Gastrocnemius medialis (tissue), 4 donors: ENCODE measurements around the gene SVOP. TPM values are rescaled to one million over a fixed set of nuclear protein-coding genes. Genes with fewer than 3 reads are reported as not detected.

ENCODE experiments used
- ATAC-seq, 2 donors: fragments of 150-250 bp; one replicate each; pipeline ENCODE4 v1.9.1; 2016
- DNase-seq, 2 donors: peaks; one replicate each; pipeline ENCODE4 v3.0.0-alpha.2; 2019
- H3K27ac ChIP-seq, 4 donors: fragments of 200-600 bp; sonication (generic); 1 replicate in 1 of 4; 2 replicates in 3 of 4; pipeline ENCODE4 v1.5.1; 2016 to 2018; ENCODE audit warnings: mild to moderate bottlenecking in 2 of 4, moderate library complexity in 1 of 4
- H3K27me3 ChIP-seq, 3 donors: fragments of 200-600 bp; sonication (generic) in 2 of 3; 1 replicate in 1 of 3; 2 replicates in 2 of 3; pipeline versions ENCODE4 v1.5.1 to v1.6.0; 2016 to 2019; ENCODE audit warnings: mild to moderate bottlenecking in 1 of 3, moderate library complexity in 1 of 3
- H3K36me3 ChIP-seq, 2 donors: fragments of 200-600 bp; sonication (generic) in 1 of 2; one replicate each; pipeline ENCODE4 v1.5.1; 2017 to 2018
- H3K4me1 ChIP-seq, 2 donors: fragments of 200-600 bp; sonication (generic) in 1 of 2; one replicate each; pipeline ENCODE4 v1.5.1; 2016 to 2017; ENCODE audit warnings: mild to moderate bottlenecking in 2 of 2
- H3K4me3 ChIP-seq, 4 donors: fragments of 200-600 bp; sonication (generic) in 3 of 4; 1 replicate in 1 of 4; 2 replicates in 3 of 4; pipeline ENCODE4 v1.5.1; 2016 to 2019; ENCODE audit warnings: mild to moderate bottlenecking in 2 of 4
- H3K9me3 ChIP-seq, 3 donors: fragments of 200-600 bp; sonication (generic) in 2 of 3; 1 replicate in 1 of 3; 2 replicates in 2 of 3; pipeline ENCODE4 v1.5.1; 2016 to 2019
- CTCF ChIP-seq, 5 experiments: fragments of 450-650 bp in 3 of 5; fragments of 200-600 bp in 2 of 5; sonication (generic) in 2 of 5; IDR thresholded peaks in 4 of 5; conservative IDR thresholded peaks in 1 of 5; 1 replicate in 4 of 5; 2 replicates in 1 of 5; pipeline ENCODE4 v1.5.1; 2016 to 2019; ENCODE audit warnings: antibody characterized with exemption in 5 of 5, mild to moderate bottlenecking in 3 of 5, moderate library complexity in 3 of 5
- POLR2A ChIP-seq, 2 donors: fragments of 450-650 bp; IDR thresholded peaks; one replicate each; pipeline ENCODE4 v1.6.1; 2017; ENCODE audit warnings: antibody characterized with exemption in 2 of 2, mild to moderate bottlenecking in 2 of 2, moderate library complexity in 2 of 2
- in situ Hi-C, 4 donors: fragments of 200-750 bp; cut with MboI; loops; one replicate each; pipeline versions ENCODE4 v1.15.0 to v1.8.0; 2017; ENCODE audit warnings: low sequenced_read_pairs in 4 of 4
- intact Hi-C: fragments of 100-400 bp; cut with DNase I; formaldehyde crosslinking; loops from one replicate; pipeline ENCODE4 v1.15.1; 2023; ENCODE audit warnings: low total_unique reads
- total RNA-seq, 4 donors: library from RNA; depleted of rRNA; stranded (reverse); fragments of >200 nt; gene quantifications; one replicate each; pipeline versions ENCODE4 v1.1.0 to v1.2.3, GENCODE V29; 2016

The SVOP gene
- total RNA-seq, 4 donors from 2014 or later = 0.03 TPM; not detected in 3

DNA sequence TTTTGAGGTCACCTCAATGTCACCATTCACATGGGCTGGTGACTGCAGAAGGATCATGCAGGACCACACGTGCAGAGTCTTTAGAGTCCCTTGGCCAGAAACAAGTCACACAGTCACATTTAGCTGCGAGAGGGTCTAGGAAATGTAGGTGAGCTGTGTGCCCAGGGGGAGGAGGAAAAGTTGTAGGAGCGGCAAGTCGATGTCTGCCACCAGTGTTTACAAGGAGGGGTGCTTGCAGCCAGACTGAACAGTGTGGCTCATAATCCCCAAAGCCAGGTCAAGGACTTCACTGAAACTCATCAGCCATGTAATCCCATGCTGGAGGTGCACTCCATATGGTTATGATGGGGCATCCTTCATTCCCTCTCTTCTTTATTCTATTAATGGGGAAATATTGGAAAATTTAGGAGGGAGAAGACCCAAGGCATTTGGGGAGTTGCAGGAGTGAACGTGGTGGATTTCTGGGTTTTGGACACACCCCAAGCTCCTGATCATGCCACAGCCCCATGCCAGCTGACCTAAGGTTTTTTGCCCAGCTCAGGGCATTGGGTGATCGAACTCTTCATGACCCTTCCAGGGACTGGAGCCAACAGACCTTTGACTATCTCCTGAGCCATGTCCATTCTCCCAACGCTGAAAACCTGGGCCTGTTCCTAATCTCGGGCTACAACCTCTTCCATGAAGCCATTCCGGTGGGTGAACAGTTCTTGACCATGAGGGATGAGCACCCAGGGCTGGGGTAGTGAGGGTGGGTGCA, 133.8 kb downstream of the SVOP start:
- in situ Hi-C loops = no loop called here
- intact Hi-C loops = no loop called here
- ATAC-seq (no peak), DNase-seq (no peak)
- Histone ChIP-seq H3K9me3 (no peaks in the 10 kb centered on the region), H3K27me3 (no peaks in the 10 kb centered on the region), H3K27ac (no peak overlapping the region), H3K4me3 (no peak overlapping the region), H3K4me1 (no peaks in the 10 kb centered on the region), H3K36me3 (no peaks in the 10 kb centered on the region)
- TF ChIP-seq POLR2A (IDR thresholded peaks at IDR 0.05) (no peak), CTCF (IDR thresholded peaks at IDR 0.05 in 4 of 5, conservative IDR thresholded peaks at IDR 0.05 in 1 of 5) (no peak)

DNA sequence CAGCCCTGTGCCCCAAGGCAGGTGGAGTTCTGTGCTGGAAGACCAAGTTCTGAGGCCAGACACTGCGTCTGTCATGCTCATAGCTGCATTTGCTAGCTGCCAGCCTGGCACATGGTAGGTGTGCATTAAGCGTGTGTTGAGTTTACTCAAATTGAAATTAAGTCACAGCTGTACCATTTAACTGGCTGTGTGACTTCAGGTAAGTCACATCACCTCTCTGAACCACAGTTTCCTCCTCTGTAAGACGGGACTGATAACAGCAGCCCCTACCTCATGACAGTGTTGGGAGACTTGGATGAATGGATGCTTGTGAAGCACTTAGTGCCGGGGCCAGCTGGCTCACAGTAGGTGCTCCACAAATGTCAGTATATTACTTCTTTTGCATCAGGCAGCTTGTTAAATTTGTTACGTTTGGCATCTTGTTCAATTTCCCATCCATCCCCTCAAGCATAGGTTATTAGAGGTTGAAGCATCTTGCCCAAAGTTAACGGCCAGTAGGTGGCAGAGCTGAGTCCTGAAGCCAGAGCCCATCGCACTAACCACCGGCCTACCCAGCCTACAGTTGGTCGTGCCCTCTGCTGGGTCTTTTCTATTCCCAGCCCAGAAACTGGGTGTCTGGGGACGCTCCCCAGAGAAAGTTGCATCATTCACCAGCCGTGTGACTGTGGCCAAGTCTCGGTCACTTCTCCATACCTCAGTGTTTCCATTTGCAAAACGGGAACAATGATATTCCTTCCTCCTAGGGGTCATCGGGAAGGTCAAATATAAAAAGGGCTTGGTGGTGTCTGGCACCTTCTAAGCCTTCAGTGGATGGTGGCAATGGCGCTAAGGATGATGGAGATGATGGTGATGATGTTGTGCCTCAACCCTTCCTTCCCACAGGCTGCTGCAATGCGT, 136.5 kb downstream of the SVOP start:
- peak in 1 of 2 donors; percentile 15 for DNase-seq
- no peaks in the 10 kb centered on the region for H3K4me1 ChIP-seq
- no peak overlapping the region for H3K4me3 ChIP-seq
- intact Hi-C loops = no loop called here
- H3K27me3 ChIP-seq = no peaks in the 10 kb centered on the region
- in situ Hi-C loops = no loop called here
- H3K36me3 ChIP-seq = no peaks in the 10 kb centered on the region
- TF ChIP-seq CTCF (IDR thresholded peaks at IDR 0.05 in 4 of 5, conservative IDR thresholded peaks at IDR 0.05 in 1 of 5) (peak; percentile 15 to 49 (median 38)), POLR2A (IDR thresholded peaks at IDR 0.05) (no peak)
- no peak overlapping the region for H3K27ac ChIP-seq
- ATAC-seq = peak in 1 of 2 donors; percentile 55
- H3K9me3 ChIP-seq = no peaks in the 10 kb centered on the region

DNA sequence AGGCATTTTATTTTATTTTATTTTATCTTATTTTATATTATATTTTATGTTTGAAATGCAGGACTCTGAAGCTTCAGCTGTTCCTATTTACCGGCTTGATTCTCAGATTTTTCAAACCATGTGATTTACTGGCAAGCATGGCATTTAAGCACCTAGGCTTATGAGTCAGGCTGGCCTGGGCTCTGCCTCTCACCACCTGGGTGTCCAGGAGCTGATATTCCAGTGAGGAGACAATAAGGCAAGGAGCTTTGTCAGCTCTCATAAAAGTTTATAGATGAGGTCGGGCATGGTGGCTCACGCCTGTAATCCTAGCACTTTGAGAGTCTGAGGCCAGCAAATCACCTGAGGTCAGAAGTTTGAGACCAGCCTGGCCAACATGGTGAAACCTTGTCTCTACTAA, 138.9 kb downstream of the SVOP start:
- Histone ChIP-seq H3K27me3 (no peaks in the 10 kb centered on the region), H3K36me3 (no peaks in the 10 kb centered on the region), H3K4me1 (no peaks in the 10 kb centered on the region), H3K27ac (no peak overlapping the region), H3K4me3 (no peak overlapping the region), H3K9me3 (no peaks in the 10 kb centered on the region)
- no peak for DNase-seq
- intact Hi-C loops (no loop called here), in situ Hi-C loops (no loop called here)
- no peak for ATAC-seq
- TF ChIP-seq CTCF (IDR thresholded peaks at IDR 0.05 in 4 of 5, conservative IDR thresholded peaks at IDR 0.05 in 1 of 5) (no peak), POLR2A (IDR thresholded peaks at IDR 0.05) (no peak)

- DNase-seq (no peak), ATAC-seq (no peak)
- intact Hi-C loops (no loop called here), in situ Hi-C loops (no loop called here)
- no peaks in the 10 kb centered on the region for H3K9me3 ChIP-seq
- no peaks in the 10 kb centered on the region for H3K27me3 ChIP-seq
- no peaks in the 10 kb centered on the region for H3K4me1 ChIP-seq
- no peak within 1 kb of the TSS for H3K4me3 ChIP-seq
- no peak within 1 kb of the TSS for H3K27ac ChIP-seq
- no peak for TF ChIP-seq CTCF (IDR thresholded peaks at IDR 0.05 in 4 of 5, conservative IDR thresholded peaks at IDR 0.05 in 1 of 5)
- TF ChIP-seq POLR2A (IDR thresholded peaks at IDR 0.05) = no peak
- H3K36me3 ChIP-seq = no peaks in the 10 kb centered on the region
These were observed 141.1 kb downstream of the SVOP start, which contains the start of gene DAO for GRCh38 chr12:108879615-108880254. Gene DAO, plus strand, starts transcription at chr12:108880092. Its CDS starts 4,915 bp downstream, at chr12:108885007.
